ENCODE results near the gene ZNF616.

ZNF616 gene

GRCh38 chr19:52139252-52140031 lies at the start of gene ZNF616:
ZNF616 (minus strand) TSS chr19:52139938; CDS start chr19:52130512, 9,426 bp downstream.
- peak; percentile 78 for DNase-seq (ENCODE audit: low spot score)
- TF ChIP-seq CTCF (IDR thresholded peaks at IDR 0.05; ENCODE audit: borderline replicate concordance, control extremely low read depth, extremely low read depth, insufficient read depth, missing control alignments) = peak; percentile 83
- in situ Hi-C loops (cut with MboI; ENCODE audit: low sequenced_read_pairs, unreplicated experiment) = no loop called here

- TF ChIP-seq CTCF (IDR thresholded peaks at IDR 0.05; ENCODE audit: borderline replicate concordance, control extremely low read depth, extremely low read depth, insufficient read depth, missing control alignments) = no peak
- DNase-seq (ENCODE audit: low spot score) = no peak
- in situ Hi-C loops (cut with MboI; ENCODE audit: low sequenced_read_pairs, unreplicated experiment) = no loop called here
Observed at GRCh38 chr19:52188822-52189734, 49.3 kb upstream of the ZNF616 start.

- TF ChIP-seq CTCF (IDR thresholded peaks at IDR 0.05; ENCODE audit: borderline replicate concordance, control extremely low read depth, extremely low read depth, insufficient read depth, missing control alignments) = no peak
- no peak for DNase-seq (ENCODE audit: low spot score)
- in situ Hi-C loops (cut with MboI; ENCODE audit: low sequenced_read_pairs, unreplicated experiment) = no loop called here
Observed at GRCh38 chr19:52187407-52187806, 47.7 kb upstream of the ZNF616 start.

- no peak for DNase-seq (ENCODE audit: low spot score)
- TF ChIP-seq CTCF (IDR thresholded peaks at IDR 0.05; ENCODE audit: borderline replicate concordance, control extremely low read depth, extremely low read depth, insufficient read depth, missing control alignments) = no peak
- in situ Hi-C loops (cut with MboI; ENCODE audit: low sequenced_read_pairs, unreplicated experiment) = no loop called here
Observed at GRCh38 chr19:52176574-52176973, 36.8 kb upstream of the ZNF616 start.

- no peak for DNase-seq (ENCODE audit: low spot score)
- in situ Hi-C loops (cut with MboI; ENCODE audit: low sequenced_read_pairs, unreplicated experiment) = no loop called here
- no peak for TF ChIP-seq CTCF (IDR thresholded peaks at IDR 0.05; ENCODE audit: borderline replicate concordance, control extremely low read depth, extremely low read depth, insufficient read depth, missing control alignments)
Observed at GRCh38 chr19:52172347-52172746, 32.6 kb upstream of the ZNF616 start.

- in situ Hi-C loops (cut with MboI; ENCODE audit: low sequenced_read_pairs, unreplicated experiment) = no loop called here
- no peak for TF ChIP-seq CTCF (IDR thresholded peaks at IDR 0.05; ENCODE audit: borderline replicate concordance, control extremely low read depth, extremely low read depth, insufficient read depth, missing control alignments)
Observed at GRCh38 chr19:52171321-52172169, 31.8 kb upstream of the ZNF616 start, which contains the start of gene ZNF836. ZNF836 (minus strand) TSS chr19:52171621; CDS start chr19:52168072, 3,549 bp downstream.

More at GRCh38 chr19:52171321-52172169, 31.8 kb upstream of the ZNF616 start, which contains the start of gene ZNF836:
- peak; percentile 93 for DNase-seq (ENCODE audit: low spot score)

Measured in GM13976 (cell line).